Measurements from ENCODE around the gene MGAT4A.

DNA sequence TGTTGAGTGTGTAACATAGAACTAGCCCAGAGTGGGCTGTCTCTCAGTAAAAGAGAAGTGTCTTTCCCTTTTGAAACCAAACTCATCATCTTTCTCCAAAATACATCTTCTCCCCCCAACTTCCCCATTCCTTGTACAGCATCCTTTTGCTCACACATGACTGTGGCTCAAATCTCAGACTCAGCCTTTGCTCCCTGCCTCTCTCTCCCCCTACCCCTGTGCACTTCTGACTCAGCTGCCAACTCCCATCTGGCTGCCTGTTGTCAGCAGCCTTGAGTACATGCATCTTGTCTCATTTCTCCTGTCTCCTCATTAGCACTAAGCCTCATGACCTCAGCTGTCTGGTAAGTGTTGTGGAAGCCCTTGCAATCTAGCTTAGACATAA is 18.1 kb upstream of the MGAT4A start:
- TF ChIP-seq, protein P1, sequence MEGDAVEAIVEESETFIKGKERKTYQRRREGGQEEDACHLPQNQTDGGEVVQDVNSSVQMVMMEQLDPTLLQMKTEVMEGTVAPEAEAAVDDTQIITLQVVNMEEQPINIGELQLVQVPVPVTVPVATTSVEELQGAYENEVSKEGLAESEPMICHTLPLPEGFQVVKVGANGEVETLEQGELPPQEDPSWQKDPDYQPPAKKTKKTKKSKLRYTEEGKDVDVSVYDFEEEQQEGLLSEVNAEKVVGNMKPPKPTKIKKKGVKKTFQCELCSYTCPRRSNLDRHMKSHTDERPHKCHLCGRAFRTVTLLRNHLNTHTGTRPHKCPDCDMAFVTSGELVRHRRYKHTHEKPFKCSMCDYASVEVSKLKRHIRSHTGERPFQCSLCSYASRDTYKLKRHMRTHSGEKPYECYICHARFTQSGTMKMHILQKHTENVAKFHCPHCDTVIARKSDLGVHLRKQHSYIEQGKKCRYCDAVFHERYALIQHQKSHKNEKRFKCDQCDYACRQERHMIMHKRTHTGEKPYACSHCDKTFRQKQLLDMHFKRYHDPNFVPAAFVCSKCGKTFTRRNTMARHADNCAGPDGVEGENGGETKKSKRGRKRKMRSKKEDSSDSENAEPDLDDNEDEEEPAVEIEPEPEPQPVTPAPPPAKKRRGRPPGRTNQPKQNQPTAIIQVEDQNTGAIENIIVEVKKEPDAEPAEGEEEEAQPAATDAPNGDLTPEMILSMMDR (IDR thresholded peaks at IDR 0.05; ENCODE audit: low read length): no peak
- TF ChIP-seq EZH2 (IDR thresholded peaks at IDR 0.05; ENCODE audit: borderline replicate concordance, low read length): no peak
